Breast epithelium (tissue), 3 donors: Measurements from ENCODE around the gene LIPC.

Experiments used
- POLR2A ChIP-seq: fragments of 450-650 bp; IDR thresholded peaks from one replicate; pipeline ENCODE4 v1.6.1; 2016; ENCODE audit warnings: antibody characterized with exemption, mild to moderate bottlenecking, moderate library complexity
- POLR2AphosphoS5 ChIP-seq, 3 donors: sonication (generic); formaldehyde crosslinking; IDR thresholded peaks; one replicate each; pipeline ENCODE4 v1.6.1; 2017; ENCODE audit warnings: antibody characterized with exemption in 3 of 3
- TF ChIP-seq, protein P1 (sequence below), 3 donors: fragments of 450-650 bp; IDR thresholded peaks; one replicate each; pipeline ENCODE4 v1.5.1; 2016 to 2017; ENCODE audit warnings: antibody characterized with exemption in 3 of 3, mild to moderate bottlenecking in 3 of 3, moderate library complexity in 3 of 3

DNA sequence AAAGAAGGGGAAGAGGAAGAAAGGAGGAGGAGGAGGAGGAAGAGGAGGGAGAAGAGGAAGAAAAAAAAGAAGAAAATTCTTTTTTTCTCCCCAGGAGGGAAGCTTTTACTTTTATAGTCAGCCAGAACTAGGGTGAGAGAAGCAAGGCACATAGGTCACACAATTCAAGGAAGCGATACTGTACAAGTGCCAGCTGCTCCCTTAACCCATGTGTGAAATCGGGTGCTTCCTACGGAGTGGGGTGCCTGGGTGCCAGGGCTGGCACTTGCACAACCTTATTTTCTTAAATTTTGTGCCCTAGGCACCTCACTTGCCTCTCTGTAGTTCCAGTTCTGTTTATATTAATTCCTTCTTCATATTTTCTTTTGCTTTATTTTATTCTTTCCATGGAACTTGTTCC, 150.4 kb downstream of the LIPC start:
- TF ChIP-seq, protein P1, sequence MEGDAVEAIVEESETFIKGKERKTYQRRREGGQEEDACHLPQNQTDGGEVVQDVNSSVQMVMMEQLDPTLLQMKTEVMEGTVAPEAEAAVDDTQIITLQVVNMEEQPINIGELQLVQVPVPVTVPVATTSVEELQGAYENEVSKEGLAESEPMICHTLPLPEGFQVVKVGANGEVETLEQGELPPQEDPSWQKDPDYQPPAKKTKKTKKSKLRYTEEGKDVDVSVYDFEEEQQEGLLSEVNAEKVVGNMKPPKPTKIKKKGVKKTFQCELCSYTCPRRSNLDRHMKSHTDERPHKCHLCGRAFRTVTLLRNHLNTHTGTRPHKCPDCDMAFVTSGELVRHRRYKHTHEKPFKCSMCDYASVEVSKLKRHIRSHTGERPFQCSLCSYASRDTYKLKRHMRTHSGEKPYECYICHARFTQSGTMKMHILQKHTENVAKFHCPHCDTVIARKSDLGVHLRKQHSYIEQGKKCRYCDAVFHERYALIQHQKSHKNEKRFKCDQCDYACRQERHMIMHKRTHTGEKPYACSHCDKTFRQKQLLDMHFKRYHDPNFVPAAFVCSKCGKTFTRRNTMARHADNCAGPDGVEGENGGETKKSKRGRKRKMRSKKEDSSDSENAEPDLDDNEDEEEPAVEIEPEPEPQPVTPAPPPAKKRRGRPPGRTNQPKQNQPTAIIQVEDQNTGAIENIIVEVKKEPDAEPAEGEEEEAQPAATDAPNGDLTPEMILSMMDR (IDR thresholded peaks at IDR 0.05) = no peak
- TF ChIP-seq POLR2AphosphoS5 (IDR thresholded peaks at IDR 0.05) = no peak
- TF ChIP-seq POLR2A = no peak
